ENCODE measurements around the gene THRAP3.
"Not testable (repeated sequence)": the region's sequence is repeated elsewhere in the genome, so short reads cannot be mapped to it uniquely, and the experiment has no call there.

THRAP3 gene, protein sequence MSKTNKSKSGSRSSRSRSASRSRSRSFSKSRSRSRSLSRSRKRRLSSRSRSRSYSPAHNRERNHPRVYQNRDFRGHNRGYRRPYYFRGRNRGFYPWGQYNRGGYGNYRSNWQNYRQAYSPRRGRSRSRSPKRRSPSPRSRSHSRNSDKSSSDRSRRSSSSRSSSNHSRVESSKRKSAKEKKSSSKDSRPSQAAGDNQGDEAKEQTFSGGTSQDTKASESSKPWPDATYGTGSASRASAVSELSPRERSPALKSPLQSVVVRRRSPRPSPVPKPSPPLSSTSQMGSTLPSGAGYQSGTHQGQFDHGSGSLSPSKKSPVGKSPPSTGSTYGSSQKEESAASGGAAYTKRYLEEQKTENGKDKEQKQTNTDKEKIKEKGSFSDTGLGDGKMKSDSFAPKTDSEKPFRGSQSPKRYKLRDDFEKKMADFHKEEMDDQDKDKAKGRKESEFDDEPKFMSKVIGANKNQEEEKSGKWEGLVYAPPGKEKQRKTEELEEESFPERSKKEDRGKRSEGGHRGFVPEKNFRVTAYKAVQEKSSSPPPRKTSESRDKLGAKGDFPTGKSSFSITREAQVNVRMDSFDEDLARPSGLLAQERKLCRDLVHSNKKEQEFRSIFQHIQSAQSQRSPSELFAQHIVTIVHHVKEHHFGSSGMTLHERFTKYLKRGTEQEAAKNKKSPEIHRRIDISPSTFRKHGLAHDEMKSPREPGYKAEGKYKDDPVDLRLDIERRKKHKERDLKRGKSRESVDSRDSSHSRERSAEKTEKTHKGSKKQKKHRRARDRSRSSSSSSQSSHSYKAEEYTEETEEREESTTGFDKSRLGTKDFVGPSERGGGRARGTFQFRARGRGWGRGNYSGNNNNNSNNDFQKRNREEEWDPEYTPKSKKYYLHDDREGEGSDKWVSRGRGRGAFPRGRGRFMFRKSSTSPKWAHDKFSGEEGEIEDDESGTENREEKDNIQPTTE

DNA sequence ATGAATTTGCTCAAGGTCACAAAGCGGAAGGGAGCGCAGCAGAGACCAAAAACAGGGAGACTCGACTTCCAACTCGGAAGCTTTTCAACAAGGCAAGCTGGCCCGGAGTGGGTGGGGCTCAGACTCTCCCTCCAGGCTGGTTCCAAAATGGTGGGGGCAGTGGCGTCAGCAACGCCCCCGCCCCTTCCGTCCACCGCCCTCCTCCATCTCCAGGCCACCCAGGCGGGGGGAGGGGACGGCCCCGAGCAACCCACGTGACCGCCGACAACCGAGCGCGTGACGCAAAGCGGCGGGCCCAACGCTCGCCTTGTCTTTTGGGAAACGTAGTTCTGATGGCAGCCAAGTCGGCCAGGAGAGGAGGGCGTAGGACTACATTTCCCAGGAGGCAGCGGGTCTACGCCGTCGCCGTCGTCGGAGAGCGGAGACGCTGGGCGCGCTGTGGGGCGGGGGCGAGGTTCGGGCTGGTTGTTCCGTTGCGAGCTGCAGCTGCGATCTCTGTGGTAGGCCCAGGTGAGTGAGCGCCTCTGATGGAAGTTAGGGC, at the start of gene THRAP3:
THRAP3 (plus strand) TSS at position 448 of the 541 bp plus-strand sequence. CDS start 58,121 bp downstream, outside the sequence.
- DNase-seq, result peak; percentile 99

DNA sequence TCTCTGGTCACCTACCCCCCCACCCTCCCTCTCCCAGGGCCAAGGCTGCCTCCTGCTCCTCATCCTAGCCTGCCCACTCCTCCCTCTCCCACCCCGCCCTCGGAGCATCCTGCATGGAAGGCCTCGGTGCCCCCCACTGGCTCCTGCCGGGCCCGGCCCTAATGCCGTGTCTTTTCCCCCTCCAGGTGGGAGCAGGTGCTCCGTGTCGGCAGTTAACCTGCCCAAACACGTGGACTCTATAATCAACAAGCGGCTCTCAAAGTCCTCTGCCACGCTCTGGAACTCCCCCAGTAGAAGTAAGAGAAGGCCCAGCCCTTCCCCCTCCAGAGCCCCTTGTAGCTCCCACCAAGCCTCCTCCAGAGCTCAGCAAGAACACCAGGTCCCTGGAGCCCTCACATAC, 49.5 kb upstream of the THRAP3 start:
- no peak for DNase-seq

DNA sequence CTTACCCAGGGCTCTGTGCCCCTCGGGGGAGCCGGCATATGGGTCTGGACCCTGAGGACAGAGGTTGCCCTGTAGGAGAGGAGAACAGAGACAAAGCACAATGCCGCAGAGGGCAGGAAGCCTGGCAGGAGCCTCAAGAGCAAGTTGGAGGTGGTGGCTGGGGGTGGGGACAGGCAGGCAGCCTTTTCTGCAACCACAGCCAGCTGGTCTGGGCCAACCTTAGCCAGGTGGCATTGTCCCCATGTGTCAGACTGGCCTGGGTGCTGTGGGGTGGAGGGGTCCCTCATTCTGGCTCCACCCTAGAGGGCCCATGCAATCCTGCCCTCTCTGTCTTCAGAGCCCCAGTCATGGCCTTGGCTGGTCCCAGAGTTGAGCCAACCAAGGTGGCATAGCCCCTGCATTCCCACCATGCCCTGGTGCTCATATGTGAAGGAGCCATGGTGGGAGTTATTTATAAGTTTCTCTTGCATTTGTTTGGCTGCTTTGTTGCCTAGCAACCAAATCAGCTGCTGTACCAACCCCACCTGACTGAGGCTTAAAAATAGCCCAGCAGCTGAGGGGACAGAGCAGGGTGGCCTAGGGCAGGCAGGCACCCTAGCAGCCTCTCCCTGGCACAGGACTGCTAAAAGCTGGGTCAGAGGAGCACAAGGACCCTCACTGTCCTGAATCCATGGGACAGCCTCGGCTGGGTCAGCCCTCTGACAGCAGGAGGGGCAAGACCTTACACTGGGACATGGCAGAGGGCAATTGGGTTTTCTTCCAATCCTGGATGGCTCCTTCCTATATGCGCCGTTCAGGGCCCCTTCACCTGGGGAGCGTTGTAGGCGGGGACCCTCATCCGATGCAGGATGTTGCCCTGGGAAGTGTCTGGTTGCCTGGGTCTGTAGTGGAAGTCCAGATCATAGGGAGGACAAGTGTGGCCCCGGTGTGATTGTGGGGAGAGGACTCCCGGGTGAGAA, 48.8 kb upstream of the THRAP3 start:
- DNase-seq, result peak; percentile 54

DNA sequence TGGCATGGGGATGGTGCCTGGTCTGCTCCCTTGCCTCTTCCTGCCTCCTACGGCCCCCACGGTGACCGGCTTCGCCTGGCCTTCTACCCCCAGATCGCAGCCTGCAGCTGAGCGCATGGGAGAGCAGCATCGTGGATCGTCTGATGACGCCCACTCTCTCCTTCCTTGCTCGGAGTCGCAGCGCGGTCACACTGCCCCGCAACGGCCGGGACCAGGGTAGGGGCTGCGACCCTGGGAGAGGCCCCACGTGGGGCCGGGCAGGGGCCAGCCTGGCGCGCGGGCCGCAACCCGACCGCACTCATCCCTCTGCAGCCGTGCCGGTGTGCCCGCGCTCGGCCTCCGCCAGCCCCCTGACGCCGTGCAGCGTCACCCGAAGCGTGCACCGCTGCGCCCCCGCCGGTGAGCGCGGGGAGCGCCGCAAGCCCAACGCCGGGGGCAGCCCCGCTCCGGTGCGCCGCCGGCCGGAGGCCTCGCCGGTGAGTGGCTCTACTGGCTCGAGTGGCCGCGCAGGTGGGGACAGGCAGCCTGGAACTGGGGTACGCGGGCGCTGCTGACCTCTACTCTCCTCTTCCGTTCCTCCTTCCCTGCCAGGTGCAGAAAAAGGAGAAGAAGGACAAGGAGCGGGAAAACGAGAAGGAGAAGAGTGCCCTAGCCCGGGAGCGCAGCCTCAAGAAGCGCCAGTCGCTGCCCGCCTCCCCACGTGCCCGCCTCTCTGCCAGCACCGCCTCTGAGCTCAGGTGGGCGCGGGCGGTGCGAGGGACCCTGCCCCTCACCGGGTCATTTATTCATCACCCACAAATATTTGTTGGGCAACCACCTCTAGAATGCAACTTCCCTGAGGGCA, 47.9 kb upstream of the THRAP3 start:
- peak; percentile 47 for DNase-seq

DNA sequence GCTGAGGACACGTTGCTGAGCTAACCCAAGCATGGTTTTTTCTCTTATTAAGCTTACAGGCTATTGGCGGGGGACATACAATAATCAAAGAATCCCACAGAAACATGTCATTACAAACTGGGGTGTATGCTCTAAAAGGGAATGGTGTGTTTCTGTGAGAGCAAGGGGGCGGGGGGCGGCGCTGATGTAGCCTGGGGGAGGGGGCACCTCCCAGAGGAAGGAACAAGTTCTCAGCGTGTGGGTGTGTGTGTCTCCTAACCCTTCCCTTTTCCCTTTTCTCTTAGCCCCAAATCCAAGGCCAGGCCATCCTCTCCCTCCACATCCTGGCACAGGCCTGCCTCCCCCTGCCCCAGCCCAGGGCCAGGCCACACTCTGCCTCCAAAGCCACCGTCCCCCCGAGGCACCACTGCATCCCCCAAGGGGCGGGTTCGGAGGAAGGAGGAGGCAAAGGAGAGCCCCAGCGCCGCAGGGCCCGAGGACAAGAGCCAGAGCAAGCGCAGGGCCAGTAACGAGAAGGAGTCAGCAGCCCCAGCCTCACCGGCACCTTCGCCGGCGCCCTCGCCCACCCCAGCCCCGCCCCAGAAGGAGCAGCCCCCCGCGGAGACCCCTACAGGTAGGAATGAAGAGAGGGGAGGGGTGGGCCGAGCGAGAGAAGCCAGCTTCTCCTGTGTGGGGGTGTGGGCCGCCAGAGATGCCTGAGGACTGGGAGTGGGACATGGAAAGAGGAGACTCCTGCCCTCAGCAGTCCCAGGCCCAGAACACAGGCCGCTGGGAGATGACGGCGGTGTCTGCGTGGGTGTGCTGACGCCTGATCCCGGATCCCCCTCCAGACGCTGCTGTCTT, 46.4 kb upstream of the THRAP3 start:
- no peak for DNase-seq

DNA sequence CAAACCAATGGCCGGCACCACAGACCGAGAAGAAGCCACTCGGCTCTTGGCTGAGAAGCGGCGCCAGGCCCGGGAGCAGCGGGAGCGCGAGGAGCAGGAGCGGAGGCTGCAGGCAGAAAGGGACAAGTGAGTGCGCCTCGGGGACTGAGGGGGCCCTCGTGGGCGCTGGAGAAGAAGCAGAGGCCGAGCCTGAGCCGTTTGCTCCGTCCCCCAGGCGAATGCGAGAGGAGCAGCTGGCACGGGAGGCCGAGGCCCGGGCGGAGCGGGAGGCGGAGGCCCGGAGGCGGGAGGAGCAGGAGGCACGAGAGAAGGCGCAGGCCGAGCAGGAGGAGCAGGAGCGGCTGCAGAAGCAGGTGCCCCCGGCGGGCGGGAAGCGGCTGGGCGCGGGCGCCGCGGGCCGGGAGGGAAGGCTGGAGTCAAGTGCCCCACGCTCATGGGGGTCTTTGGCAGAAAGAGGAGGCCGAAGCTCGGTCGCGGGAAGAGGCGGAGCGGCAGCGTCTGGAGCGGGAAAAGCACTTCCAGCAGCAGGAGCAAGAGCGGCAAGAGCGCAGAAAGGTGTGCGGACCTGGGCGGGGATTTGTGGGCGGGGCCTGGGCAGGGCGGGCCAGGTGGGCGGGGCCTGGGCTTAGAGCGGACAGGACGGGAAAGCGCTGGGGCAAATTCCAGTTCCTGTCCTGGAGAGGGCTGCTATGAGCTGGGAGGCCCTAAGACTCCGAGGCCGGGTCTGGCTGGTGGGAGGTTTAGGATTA, 45.6 kb upstream of the THRAP3 start:
- no peak for DNase-seq

DNA sequence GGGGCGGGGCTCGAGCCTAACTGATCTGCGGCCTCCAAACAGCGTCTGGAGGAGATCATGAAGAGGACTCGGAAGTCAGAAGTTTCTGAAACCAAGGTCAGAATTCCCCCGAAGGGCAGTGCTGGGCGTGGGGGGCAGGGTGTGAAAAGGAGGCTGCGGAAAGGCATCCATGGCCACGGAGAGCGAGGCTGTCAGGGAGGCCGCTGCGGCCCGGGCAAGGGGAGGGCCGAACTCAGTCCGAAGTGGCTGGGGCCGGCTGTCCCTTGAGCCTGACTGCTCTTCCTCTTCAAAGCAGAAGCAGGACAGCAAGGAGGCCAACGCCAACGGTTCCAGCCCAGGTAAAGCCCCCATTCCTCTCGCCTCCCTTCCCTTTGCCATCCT, 45.0 kb upstream of the THRAP3 start:
- no peak for DNase-seq

DNA sequence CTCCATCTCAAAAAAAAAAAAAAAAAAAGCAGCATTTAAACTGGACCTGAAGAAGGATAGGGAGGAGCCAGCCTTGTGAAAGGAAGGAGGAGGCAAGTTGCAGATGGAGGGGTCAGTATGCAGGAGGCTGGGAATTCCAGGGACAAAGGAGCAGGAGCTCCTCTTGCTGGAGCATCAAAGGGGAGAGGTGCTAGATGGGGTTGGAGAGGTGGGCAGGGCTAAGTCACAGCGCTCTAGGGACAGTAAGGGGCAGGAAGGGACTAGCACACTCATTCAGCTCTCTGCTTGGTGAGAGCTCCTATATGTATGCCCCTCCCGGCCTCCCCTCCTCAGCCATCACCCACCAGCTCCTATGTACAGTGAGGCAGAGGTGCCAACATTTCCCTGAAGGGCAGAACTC, 41.5 kb upstream of the THRAP3 start:
- DNase-seq, result no peak

DNA sequence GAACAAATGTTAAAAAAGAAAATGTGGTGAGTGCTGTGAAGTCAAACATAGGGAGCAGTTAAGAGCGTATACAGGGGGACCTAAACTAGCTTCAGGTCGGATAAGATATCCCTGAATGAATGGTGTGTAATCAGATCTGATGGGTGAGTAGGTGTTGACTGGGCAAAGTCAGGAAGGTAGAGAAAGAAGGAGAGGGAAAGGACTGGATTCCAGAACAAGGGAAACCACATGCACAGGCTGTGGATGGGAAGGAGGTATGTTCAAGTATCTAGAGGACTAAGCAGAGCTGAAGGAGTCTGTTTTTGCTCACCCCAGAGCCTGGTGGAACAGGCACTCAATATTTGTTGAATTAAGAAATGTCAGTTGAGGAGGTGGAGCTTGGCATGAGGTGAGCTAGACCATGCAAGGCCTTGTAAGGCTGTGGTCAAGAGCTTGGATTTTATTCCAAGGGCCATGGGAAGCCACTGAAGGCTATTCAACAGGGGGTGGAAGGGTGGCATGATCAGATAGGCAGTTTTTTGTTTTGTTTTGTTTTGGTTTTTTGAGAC, 40.9 kb upstream of the THRAP3 start:
- no peak for DNase-seq

DNA sequence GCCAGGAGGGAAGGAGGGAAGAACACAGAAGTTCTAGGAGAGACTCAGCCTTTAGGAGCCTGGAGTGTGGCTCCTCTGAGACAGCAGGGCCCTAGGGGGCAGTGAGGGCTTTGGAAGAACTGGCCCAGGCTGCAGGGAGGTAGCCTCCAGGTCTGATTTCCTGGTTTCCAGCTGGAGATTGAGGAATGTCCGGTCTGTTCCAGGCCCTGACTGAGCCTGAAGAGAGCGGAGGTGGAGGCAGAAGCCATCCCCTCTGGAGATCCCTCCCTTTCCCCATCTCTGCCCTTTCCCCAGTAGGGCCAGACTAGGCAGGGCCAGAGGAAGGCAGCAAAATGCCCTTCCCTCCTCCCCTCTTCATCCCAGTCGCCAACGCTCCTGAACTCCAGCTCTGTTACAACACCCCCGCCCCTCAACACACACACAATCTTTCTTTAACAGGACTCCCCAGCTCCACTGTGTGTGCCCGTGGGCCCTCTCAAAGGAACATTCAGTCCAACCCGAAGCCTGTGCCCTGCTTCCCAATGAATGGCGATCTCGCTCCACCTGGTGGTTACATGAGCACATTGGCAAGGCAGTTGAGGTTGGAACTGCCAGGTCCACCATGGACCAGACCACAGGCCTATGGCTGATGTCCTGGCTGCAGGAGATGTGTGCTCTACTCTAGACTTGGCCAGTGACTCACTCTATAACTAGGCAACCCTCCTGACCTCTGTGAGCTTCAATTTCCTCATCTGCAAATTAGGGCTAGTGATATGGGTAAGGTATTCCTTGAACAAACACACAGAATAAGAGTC, 36.2 kb upstream of the THRAP3 start:
- peak; percentile 93 for DNase-seq

DNA sequence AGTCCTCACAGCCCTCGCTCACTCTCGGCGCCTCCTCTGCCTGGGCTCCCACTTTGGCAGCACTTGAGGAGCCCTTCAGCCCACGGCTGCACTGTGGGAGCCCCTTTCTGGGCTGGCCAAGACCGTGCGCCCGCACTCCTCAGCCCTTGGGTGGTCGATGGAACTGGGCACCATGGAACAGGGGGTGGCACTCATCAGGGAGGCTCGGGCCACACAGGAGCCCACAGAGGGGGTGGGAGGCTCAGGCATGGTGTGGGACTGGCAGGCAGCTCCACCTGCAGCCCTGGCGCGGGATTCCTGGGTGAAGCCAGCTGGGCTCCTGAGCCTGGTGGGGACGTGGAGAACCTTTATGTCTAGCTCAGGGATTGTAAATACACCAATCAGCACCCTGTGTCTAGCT, 27.4 kb upstream of the THRAP3 start:
- DNase-seq, result not testable (repeated sequence)

DNA sequence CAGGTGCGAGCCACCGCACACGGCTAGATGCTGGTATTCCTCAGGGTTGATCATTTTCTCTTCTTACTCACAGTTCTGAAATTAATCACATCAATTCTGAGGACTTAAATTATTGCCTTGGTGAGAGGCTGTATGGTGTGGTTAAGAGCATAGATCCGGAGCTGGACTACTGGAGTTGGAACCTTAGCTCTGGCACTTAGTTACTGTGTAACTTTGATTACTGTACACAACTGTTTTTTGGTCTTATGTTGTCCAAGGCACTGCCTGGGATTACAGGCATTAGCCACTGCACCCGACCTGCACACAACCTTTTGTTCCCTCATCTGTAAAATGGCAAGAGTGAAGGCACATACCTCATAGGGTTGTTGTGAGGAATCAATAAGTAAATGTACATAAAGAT, 25.6 kb upstream of the THRAP3 start:
- DNase-seq, result no peak

DNA sequence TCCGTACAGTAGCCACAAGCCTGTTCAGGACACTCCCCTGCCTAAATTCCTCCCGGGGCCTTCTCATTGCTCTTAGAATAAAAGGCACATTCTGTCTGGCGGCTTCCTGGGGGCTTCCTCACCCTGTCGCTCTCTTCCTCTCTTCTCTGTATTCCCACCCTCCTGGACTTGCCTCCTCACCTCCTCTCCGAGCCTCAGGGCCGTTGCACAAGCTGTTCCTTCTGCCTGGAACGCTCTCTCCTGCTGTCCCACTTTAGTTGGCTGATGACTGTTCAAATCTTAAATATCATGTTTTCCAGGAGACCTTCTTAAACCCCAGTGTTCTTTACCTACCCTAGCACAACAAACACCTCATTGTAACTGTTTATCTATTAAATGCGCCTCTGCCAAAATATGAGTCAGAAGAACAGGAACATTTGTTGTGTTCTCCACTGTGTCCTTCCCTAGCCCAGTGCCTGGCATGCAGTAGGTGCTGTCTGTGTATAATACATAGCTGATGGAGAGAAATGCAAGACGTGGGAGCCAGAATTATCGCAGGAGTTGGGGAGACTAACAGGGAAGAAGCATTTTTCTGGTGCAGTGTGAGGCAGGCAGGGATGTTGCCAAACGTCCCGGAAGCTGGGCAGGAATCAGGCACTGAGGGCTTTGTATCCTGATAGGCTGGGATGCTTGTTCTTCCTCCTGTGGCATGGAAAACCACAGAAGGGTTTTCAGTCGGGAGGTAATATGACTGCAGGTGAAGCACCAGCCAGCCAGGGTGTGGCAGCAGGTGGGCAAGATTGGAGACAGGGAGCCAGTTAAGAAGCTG, 24.1 kb upstream of the THRAP3 start:
- DNase-seq, result no peak

DNA sequence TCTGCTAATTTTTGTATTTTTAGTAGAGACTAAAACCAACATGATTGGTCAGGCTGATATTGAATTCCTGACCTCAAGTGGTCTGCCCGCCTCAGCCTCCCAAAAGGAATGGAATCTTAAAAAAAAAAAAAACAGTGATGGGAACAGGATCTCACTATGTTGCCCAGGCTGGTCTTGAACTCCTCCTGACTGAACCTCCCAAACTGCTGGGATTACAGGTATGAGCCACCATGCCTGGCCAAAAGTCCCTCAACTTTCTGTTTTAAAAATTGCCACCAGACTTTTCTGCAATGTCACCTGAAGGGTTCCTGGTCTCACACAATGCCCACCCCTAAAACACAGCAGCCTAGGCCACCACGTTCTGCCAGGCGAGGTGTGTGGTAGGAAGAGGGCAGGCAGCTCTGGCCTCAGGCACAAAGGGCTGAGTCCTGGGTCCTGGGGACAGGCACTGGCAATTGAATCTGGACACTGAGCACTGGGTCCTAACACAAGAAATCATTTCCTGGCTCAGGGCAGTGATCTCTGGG, 21.2 kb upstream of the THRAP3 start:
- DNase-seq, result no peak

DNA sequence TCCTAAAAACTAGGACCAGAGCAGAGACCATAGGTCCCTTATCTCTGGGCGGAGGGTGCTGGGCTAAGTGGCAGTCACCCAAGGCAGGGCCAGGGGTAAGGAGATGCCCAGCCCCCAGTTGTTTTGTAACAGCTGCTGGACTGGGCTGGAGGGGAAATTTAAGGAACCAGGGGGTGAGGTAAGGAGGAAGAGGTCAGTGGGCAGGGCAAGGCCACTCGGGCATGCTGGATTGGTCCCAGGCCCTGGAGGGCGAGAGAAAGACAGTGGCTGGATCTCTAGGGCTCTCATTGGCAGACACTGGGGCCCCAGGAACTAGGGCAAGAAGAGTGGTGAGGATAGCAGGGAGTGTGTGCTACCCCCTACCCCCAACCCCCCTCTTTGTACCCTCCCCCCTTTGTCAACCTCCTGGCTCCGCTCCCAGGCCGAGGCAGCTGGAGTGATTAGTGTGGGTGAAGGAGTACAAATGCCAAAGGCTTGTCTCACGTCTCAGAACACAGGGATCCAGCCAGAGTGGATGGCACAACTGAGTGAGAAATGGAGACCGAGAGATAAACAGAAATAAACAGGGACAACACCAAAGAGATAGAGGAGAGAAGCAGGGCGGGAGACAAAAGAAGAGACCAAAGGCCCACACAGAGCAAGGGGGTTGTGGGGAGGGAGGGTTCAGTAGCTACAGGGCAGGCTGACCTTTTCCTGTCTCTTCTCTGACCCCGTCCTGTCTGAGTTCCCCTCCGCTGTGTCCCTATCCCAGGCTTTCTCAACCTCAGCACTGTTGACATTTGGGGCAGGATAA, 20.5 kb upstream of the THRAP3 start:
- peak; percentile 81 for DNase-seq

DNA sequence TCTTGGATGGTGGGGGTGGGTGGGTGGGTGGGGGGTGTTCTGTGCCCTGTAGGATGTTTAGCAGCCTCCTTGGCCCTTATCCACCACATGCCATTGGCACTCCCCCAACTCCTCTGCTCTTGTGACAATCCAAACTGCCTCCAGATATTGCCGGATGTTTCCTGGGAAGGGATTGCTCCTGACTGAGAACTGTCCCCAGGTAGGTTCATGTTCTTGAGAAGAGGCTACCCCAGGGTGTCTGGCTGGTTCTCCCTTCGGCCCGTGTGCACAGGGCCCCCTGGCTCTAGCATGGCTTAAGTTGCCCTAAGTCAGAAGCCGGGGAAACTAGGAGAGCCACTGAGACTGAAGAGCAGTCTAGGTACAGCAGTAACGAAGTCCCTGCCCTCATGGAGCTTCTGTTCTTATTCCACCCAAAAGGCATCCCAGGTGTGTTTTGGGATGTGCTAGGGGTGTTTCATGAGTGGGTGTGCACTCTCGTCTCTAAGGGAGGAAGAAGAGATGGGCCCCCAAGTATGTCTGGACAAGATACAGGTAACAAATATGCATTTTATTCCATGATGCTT, 19.8 kb upstream of the THRAP3 start:
- DNase-seq, result no peak

All from eye (tissue), 1 donor.